Chondrocyte (in vitro differentiated cells): ENCODE results near the gene GSK3B. TPM values are rescaled to one million over a fixed set of nuclear protein-coding genes. Genes with fewer than 3 reads are reported as not detected.

ENCODE experiments used
- DNase-seq: peaks from one replicate; pipeline ENCODE4 v3.0.0; 2021; ENCODE audit warnings: mixed read lengths, low spot score
- H3K27ac Mint-ChIP-seq: one replicate; pipeline ENCODE4 v1.8.0; 2021; ENCODE audit warnings: mild to moderate bottlenecking, moderate library complexity, mixed read lengths; ENCODE audit not compliant: unreplicated experiment
- H3K27me3 Mint-ChIP-seq: 2 replicates; pipeline ENCODE4 v1.8.0; 2021; ENCODE audit warnings: low read depth, mixed read lengths
- H3K36me3 Mint-ChIP-seq: 2 replicates; pipeline ENCODE4 v1.8.0; 2021; ENCODE audit warnings: low read depth, mixed read lengths
- H3K4me1 Mint-ChIP-seq: 2 replicates; pipeline ENCODE4 v1.8.0; 2021; ENCODE audit warnings: low read depth, mild to moderate bottlenecking, mixed read lengths
- H3K4me3 Mint-ChIP-seq: one replicate; pipeline ENCODE4 v1.8.0; 2021; ENCODE audit warnings: mild to moderate bottlenecking, moderate library complexity, mixed read lengths; ENCODE audit not compliant: unreplicated experiment
- H3K9me3 Mint-ChIP-seq: 2 replicates; pipeline ENCODE4 v1.8.0; 2021; ENCODE audit warnings: low read depth, mixed read lengths
- CTCF ChIP-seq: fragments of 200-600 bp; sonication (generic); IDR thresholded peaks from 2 replicates; pipeline ENCODE4 v1.5.0; 2021; ENCODE audit warnings: antibody characterized with exemption, mild to moderate bottlenecking, moderate library complexity
- total RNA-seq: library from RNA; stranded (reverse); gene quantifications from 3 replicates; pipeline ENCODE4 v1.2.1, GENCODE V29; 2021

Gene GSK3B
- total RNA-seq, 1 donor from 2014 or later, result 73.0 TPM

GRCh38 chr3:120103276-120103675 lies 9.0 kb upstream of the GSK3B start:
- no peak for DNase-seq
- H3K4me1 Mint-ChIP-seq, result peaks cover 22% of the 10 kb centered on the region
- no peaks in the 10 kb centered on the region for H3K9me3 Mint-ChIP-seq
- H3K4me3 Mint-ChIP-seq, result no peak overlapping the region
- no peaks in the 10 kb centered on the region for H3K27me3 Mint-ChIP-seq
- peaks cover 2% of the 10 kb centered on the region for H3K36me3 Mint-ChIP-seq
- no peak overlapping the region for H3K27ac Mint-ChIP-seq
- no peak for TF ChIP-seq CTCF

- Mint-ChIP-seq H3K9me3 (no peaks in the 10 kb centered on the region), H3K27me3 (no peaks in the 10 kb centered on the region), H3K4me3 (no peak overlapping the region), H3K36me3 (peaks cover 2% of the 10 kb centered on the region), H3K4me1 (peaks cover 22% of the 10 kb centered on the region), H3K27ac (no peak overlapping the region)
- TF ChIP-seq CTCF, result no peak
- DNase-seq, result no peak
Observed at GRCh38 chr3:120102674-120103073, 8.4 kb upstream of the GSK3B start.

- H3K36me3 Mint-ChIP-seq, result peaks cover 2% of the 10 kb centered on the region
- TF ChIP-seq CTCF, result no peak
- H3K27me3 Mint-ChIP-seq, result no peaks in the 10 kb centered on the region
- no peak for DNase-seq
- no peak overlapping the region for H3K4me3 Mint-ChIP-seq
- H3K27ac Mint-ChIP-seq, result no peak overlapping the region
- no peaks in the 10 kb centered on the region for H3K9me3 Mint-ChIP-seq
- H3K4me1 Mint-ChIP-seq, result peaks cover 25% of the 10 kb centered on the region
Observed at GRCh38 chr3:120102232-120102631, 8.0 kb upstream of the GSK3B start.

- Mint-ChIP-seq H3K9me3 (no peaks in the 10 kb centered on the region), H3K4me1 (peaks cover 31% of the 10 kb centered on the region), H3K4me3 (no peak overlapping the region)
Observed at GRCh38 chr3:120101624-120102023, 7.4 kb upstream of the GSK3B start.

GRCh38 chr3:120100711-120101110 lies 6.5 kb upstream of the GSK3B start:
- no peak for DNase-seq
- H3K36me3 Mint-ChIP-seq, result peaks cover 2% of the 10 kb centered on the region
- no peaks in the 10 kb centered on the region for H3K9me3 Mint-ChIP-seq
- no peak overlapping the region for H3K4me3 Mint-ChIP-seq
- peaks cover 40% of the 10 kb centered on the region for H3K4me1 Mint-ChIP-seq
- H3K27ac Mint-ChIP-seq, result peak overlapping the region; percentile 1
- no peak for TF ChIP-seq CTCF
- H3K27me3 Mint-ChIP-seq, result no peaks in the 10 kb centered on the region

More at GRCh38 chr3:120101624-120102023, 7.4 kb upstream of the GSK3B start:
- H3K27me3 Mint-ChIP-seq, result no peaks in the 10 kb centered on the region
- H3K36me3 Mint-ChIP-seq, result peaks cover 2% of the 10 kb centered on the region
- H3K27ac Mint-ChIP-seq, result no peak overlapping the region
- TF ChIP-seq CTCF, result no peak
- DNase-seq, result no peak
